GM21367 (cell line): ENCODE data around the gene PHF3.
A peak's percentile ranks its signal among the peaks of the same experiment; 100 is the strongest.

Experiments
- ATAC-seq: cut with Tn5 transposase; IDR thresholded peaks from one replicate; pipeline ENCODE4 v1.9.1; 2021; ENCODE audit not compliant: unreplicated experiment

The PHF3 gene

GRCh38 chr6:63635588-63636517 is at the start of gene PHF3:
Gene PHF3, plus strand, starts transcription at chr6:63635802. Its CDS starts 10,750 bp downstream, at chr6:63646552.
- ATAC-seq: peak; percentile 83

DNA sequence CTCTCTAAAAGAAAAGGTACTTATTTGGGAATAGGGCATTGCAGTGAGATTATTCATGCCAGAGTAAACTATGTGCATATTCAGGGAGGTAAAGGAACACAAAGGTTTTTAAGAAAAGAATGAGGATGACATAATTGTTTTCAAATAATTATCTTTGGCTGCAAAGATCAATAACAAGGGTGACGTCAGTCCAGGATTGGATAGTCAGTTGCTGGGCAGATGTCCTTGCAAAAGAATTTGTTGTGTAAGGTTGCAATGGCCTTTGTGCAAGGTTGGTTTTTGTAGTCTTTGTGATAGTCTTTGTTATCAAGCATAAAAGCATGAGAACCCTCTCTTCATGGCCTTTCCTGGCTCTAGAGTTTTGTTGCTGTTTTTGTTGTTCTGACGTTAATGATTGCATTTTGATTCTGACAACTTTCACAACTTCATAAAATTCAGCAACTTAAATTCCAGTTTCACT is 45.6 kb upstream of the PHF3 start:
- ATAC-seq: no peak

GRCh38 chr6:63592886-63593285 is 42.7 kb upstream of the PHF3 start:
- ATAC-seq: no peak

DNA sequence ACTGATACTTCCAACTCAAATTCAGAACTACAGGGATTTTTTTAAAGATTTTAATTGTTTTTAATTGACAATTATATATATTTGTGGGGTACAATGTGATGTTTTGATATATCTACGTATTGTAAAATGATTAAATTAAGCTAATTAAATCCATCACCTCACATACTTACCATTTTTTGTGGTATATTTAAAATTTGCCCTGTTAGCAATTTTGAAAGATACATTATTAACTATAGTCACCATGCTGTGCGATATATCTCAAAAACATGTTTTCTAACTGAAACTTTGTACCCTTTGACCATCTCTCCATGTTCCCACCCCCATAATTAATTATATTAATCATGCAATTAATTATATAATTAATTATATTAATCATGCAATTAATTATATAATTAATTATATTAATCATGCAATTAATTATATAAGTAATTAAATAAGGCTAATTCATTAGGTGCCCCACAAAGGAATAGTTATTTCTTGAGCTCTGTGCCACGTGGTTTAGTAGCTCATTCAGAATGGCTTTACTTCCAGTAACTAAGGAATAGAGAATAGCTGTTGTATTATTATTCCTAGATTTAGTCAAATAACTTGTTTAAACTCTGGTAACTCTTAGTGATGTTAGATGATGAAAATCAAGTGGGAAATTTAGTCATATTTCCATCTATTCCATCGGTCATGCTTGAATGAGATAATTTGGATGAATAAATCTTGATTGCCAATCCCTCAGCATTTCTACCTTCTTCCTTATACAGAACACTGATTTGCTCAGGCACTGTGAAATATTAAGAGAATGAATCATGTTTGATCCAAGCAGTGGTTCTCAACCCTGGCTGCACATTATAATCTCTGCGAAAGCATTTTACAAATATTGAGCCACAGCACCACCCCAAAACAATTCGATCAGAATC is 38.2 kb upstream of the PHF3 start:
- ATAC-seq: no peak

DNA sequence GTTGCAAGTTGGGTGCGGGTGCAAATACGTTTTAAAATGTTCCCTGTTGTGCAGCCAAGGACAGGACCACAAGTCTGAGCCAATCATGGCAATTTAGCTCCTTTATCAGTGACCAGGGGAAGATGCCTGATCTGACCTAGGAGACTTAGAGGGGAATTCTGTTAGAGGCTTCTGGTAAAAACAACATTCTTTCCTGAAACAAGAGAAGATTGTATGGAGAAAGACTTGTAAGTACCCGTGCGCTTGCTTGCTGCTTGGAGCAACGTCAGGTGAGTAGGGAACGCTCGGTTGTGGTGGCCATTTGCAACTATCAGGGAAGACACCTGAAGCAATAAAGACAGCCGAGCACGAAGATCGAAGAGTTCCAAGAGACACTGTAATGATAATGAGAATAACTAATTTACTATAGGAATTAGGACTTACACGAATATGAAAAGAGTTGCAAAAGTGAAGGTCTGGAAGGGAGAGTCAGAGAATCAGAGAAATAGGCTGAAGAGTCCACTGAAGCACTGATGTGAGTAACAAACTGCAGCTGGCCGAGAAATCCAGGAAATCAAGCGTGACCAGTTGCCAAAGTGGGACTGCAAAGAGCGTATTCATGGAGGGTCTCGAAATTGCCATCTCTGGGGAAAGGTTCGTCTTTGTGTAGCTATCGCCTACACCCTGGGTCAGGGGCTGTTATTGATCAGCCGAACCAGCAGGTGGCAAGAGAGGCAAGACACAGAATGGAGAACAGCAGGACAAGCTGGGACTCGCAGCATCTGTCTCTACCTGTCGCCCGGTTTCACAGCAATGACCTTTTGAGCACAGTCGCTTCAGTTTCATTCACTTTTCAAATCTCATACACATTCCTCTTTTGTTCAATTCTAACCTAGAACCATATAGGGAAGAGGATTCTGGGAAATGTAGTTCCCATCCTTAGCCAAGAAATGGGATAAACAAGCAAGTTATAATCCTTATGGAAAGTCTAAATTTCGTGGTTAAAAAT is 37.3 kb upstream of the PHF3 start:
- ATAC-seq: peak; percentile 100

- ATAC-seq: no peak
Observed at GRCh38 chr6:63599243-63599642, 36.4 kb upstream of the PHF3 start.

DNA sequence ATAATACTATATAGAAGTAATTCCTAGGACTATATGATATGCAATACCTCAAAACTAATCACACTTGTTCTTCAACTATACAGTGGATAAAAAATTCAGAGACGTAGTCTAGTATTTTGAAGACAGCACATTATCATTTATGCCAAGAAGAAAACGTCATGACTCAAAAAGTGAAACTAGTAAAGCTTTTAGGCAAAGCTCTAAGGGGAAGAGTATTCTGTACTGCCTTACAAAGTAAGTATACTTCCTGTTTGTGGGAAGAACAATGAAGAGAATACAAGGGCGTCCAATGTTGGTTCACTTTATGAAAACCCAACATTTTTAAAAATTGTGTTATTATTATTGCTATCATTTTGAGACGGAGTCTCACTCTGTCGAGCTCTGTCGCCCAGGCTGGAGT is 35.5 kb upstream of the PHF3 start:
- no peak for ATAC-seq

- ATAC-seq: no peak
Observed at GRCh38 chr6:63609231-63609630, 26.4 kb upstream of the PHF3 start.

- no peak for ATAC-seq
Observed at GRCh38 chr6:63610944-63611343, 24.7 kb upstream of the PHF3 start.

- ATAC-seq: no peak
Observed at GRCh38 chr6:63611560-63611959, 24.0 kb upstream of the PHF3 start.

DNA sequence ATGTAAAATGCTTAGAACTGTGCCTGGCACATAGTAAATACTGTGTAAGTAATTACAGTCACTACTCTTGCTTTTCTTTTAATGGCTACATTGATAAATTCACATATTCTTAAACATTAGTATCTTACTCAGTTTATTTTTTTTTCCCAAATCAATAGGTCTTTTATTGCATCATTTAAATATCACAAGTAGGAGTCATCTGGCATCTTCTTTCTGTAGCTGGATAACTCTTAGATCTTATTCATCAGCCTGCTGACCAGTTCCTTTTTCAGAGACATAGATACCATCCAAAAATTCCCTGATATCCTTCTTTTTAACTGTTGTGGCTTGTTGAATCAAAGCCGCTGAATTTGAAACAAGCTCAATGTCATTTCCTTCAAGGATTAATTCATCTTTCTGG is 20.0 kb upstream of the PHF3 start:
- no peak for ATAC-seq

GRCh38 chr6:63624091-63624490 is 11.5 kb upstream of the PHF3 start:
- ATAC-seq: no peak

DNA sequence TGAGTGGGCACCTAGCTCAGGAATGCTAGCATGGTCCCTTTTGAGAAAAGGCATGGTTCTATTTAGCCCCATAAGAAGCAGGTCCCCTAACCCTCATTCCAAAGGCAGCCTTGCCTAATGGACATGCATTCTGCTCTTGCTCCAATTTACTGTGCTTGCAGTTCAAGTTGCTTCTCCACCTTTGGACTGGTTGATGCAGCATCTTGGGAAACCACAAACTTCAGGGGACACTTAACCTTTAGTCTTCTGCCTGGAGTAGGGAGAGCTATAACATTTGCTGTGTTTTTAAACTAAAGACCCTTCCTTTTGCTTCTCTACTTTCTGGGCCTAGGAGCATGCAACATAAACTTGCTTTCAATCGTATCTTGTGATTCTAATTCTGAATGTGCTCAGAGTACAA is 5.1 kb upstream of the PHF3 start:
- ATAC-seq: no peak

DNA sequence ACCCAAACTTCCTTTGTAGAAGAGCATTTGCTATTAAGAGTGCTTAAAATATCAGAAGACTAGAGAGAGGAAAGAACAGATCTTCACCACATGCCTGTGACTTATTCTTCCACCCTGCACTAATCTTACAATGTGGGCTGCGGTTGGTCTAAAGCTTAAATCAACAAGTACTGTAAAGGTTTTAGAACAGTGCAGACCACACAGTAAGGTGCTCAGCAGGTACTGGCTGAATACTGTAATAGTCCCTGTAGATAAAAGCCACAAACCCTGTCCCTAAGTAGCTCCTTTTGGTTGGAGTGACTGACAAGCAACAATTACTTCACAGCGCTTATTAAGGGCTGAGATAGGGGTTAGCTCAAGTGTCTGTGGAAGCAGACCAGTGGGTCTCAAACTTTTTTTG is 972 bp upstream of the PHF3 start:
- ATAC-seq: no peak

- no peak for ATAC-seq
Observed at GRCh38 chr6:63635215-63635587, 401 bp upstream of the PHF3 start.

GRCh38 chr6:63636518-63637021 is 968 bp downstream of the PHF3 start:
- ATAC-seq: no peak

GRCh38 chr6:63637865-63638445 is 2.4 kb downstream of the PHF3 start:
- no peak for ATAC-seq

GRCh38 chr6:63640062-63640461 is 4.5 kb downstream of the PHF3 start:
- ATAC-seq: no peak

- ATAC-seq: no peak
Observed at GRCh38 chr6:63643862-63644261, 8.3 kb downstream of the PHF3 start.
